Keratinocyte (primary cell): Measurements from ENCODE around the gene MFN1. TPM values are rescaled to one million over a fixed set of nuclear protein-coding genes. Genes with fewer than 3 reads are reported as not detected.
A peak's percentile ranks its signal among the peaks of the same experiment; 100 is the strongest.

ENCODE experiments used
- DNase-seq: peaks from one replicate; pipeline ENCODE4 v3.0.0-alpha.2; 2011; ENCODE audit warnings: low read depth, missing footprints, low spot score
- FAIRE-seq: peaks from 2 replicates; lab custom pipeline; 2011; peaks lifted over from hg19 to GRCh38; lab: Jason Lieb, UNC
- H2AFZ ChIP-seq: 2 replicates; pipeline ENCODE4 v1.6.0; 2012; ENCODE audit warnings: low read length, control low read depth, inconsistent platforms; ENCODE audit not compliant: control insufficient read depth
- H3K27ac ChIP-seq: 2 replicates; pipeline ENCODE4 v1.5.1; 2011; ENCODE audit warnings: low read length; ENCODE audit not compliant: control insufficient read depth, insufficient read depth
- H3K27me3 ChIP-seq: 3 replicates; pipeline ENCODE4 v1.6.0; 2011; ENCODE audit warnings: low read length; ENCODE audit not compliant: control insufficient read depth, insufficient read depth; ENCODE audit errors: extremely low read depth
- H3K36me3 ChIP-seq, 2 experiments: 2 replicates in 1 of 2; 3 replicates in 1 of 2; pipeline ENCODE4 v1.5.1; 2011; ENCODE audit warnings: low read length in 2 of 2, mild to moderate bottlenecking in 1 of 2; ENCODE audit not compliant: control insufficient read depth in 2 of 2, insufficient read depth in 2 of 2; ENCODE audit errors: extremely low read depth in 1 of 2
- H3K4me1 ChIP-seq: 3 replicates; pipeline ENCODE4 v1.5.1; 2011; ENCODE audit warnings: low read length; ENCODE audit not compliant: control insufficient read depth, insufficient read depth; ENCODE audit errors: extremely low read depth
- H3K4me2 ChIP-seq: 3 replicates; pipeline ENCODE4 v1.6.0; 2011; ENCODE audit warnings: low read depth, low read length; ENCODE audit not compliant: control insufficient read depth, insufficient read depth; ENCODE audit errors: extremely low read depth
- H3K4me3 ChIP-seq, 3 experiments: fragments of 200-600 bp in 1 of 3; sonication (generic) in 1 of 3; 2 replicates in 2 of 3; 3 replicates in 1 of 3; pipeline ENCODE4 v1.5.1; 2011 to 2016; ENCODE audit warnings: low read length in 3 of 3, mild to moderate bottlenecking in 3 of 3, control low read depth in 2 of 3, inconsistent platforms in 1 of 3, low read depth in 1 of 3, mixed read lengths in 1 of 3, mixed run types in 1 of 3, moderate library complexity in 1 of 3; ENCODE audit not compliant: control insufficient read depth in 2 of 3, insufficient read depth in 2 of 3; ENCODE audit errors: extremely low read depth in 1 of 3
- H3K79me2 ChIP-seq: 2 replicates; pipeline ENCODE4 v1.6.0; 2012; ENCODE audit warnings: low read length; ENCODE audit not compliant: control insufficient read depth, insufficient read depth
- H3K9ac ChIP-seq: 3 replicates; pipeline ENCODE4 v1.6.0; 2011; ENCODE audit warnings: low read length; ENCODE audit not compliant: control insufficient read depth, insufficient read depth; ENCODE audit errors: extremely low read depth
- H3K9me1 ChIP-seq: 3 replicates; pipeline ENCODE4 v1.6.0; 2011; ENCODE audit warnings: low read length; ENCODE audit not compliant: control insufficient read depth, insufficient read depth; ENCODE audit errors: extremely low read depth
- H3K9me3 ChIP-seq: 2 replicates; pipeline ENCODE4 v1.5.1; 2012; ENCODE audit warnings: low read depth, low read length; ENCODE audit not compliant: control insufficient read depth
- H4K20me1 ChIP-seq: 3 replicates; pipeline ENCODE4 v1.6.0; 2011; ENCODE audit warnings: low read length; ENCODE audit not compliant: control insufficient read depth, insufficient read depth; ENCODE audit errors: extremely low read depth
- EZH2 ChIP-seq: IDR thresholded peaks from one replicate; pipeline ENCODE4 v1.6.1; 2012; ENCODE audit warnings: inconsistent platforms, mild to moderate bottlenecking, low read length, moderate library complexity
- dilution Hi-C: fragments of 300-500 bp; cut with MboI; formaldehyde crosslinking; loops from one replicate; pipeline ENCODE4 v1.7.0; 2020; ENCODE audit warnings: low sequenced_read_pairs; ENCODE audit not compliant: extremely low pct_ligation_motif_present
- polyA plus RNA-seq, 5 experiments: library from polyadenylated mRNA; depleted of rRNA in 3 of 5; stranded (reverse) in 3 of 5; stranded (forward) in 1 of 5; unstranded in 1 of 5; fragments of >200 nt; gene quantifications; 1 replicate in 1 of 5; 2 replicates in 3 of 5; 3 replicates in 1 of 5; pipeline versions ENCODE4 v1.2.1 to v1.2.3, GENCODE V29; 2011 to 2012; ENCODE audit warnings: missing spikeins in 2 of 5, low read depth in 1 of 5, low replicate concordance in 1 of 5
- TF ChIP-seq, protein P1 (sequence below), 3 experiments: IDR thresholded peaks in 1 of 3; conservative IDR thresholded peaks in 1 of 3; optimal IDR thresholded peaks in 1 of 3; 2 replicates in 2 of 3; 3 replicates in 1 of 3; pipeline versions ENCODE3 to v1.5.1; 2011; ENCODE audit warnings: low read length in 3 of 3, mild to moderate bottlenecking in 3 of 3, moderate library complexity in 2 of 3, control low read depth in 1 of 3, inconsistent platforms in 1 of 3; ENCODE audit not compliant: insufficient read depth in 2 of 3; ENCODE audit errors: extremely low read depth in 1 of 3

MFN1 gene
- polyA plus RNA-seq, 1 donor (not counting 4 experiments of a cell fraction or from before 2014, with no cell fraction given), result 50.2 TPM

DNA sequence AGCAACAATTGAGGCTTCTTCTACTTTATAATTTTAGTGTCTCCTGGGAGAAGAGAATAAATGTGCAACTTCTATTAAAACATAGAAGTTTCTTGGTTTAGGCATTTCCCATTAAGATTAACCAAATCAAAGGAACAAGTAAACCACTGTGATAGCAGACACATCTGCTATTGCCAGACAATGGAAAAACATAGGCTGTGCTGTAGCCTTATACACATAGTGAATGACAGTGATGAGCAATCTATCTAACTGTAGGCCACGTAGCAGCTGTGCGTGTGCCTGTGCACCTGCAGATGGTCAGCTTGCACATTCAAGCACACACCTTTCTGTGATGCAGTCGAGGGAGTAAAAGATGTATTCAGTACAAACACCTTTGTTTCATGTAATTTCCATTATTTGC lies 71.1 kb downstream of the MFN1 start:
- FAIRE-seq, result no peak
- Histone ChIP-seq H3K79me2 (no peaks in the 10 kb centered on the region), H3K27ac (no peak overlapping the region), H2AFZ (no peak overlapping the region), H3K9me3 (no peaks in the 10 kb centered on the region), H3K4me2 (no peak overlapping the region), H3K9me1 (no peaks in the 10 kb centered on the region), H3K36me3 (peaks cover 0 to 6% of the 10 kb centered on the region in 2 experiments), H3K27me3 (no peaks in the 10 kb centered on the region), H3K9ac (no peak overlapping the region), H3K4me3 (no peak overlapping the region), H3K4me1 (no peaks in the 10 kb centered on the region), H4K20me1 (no peaks in the 10 kb centered on the region)
- TF ChIP-seq EZH2, result no peak
- TF ChIP-seq, protein P1, sequence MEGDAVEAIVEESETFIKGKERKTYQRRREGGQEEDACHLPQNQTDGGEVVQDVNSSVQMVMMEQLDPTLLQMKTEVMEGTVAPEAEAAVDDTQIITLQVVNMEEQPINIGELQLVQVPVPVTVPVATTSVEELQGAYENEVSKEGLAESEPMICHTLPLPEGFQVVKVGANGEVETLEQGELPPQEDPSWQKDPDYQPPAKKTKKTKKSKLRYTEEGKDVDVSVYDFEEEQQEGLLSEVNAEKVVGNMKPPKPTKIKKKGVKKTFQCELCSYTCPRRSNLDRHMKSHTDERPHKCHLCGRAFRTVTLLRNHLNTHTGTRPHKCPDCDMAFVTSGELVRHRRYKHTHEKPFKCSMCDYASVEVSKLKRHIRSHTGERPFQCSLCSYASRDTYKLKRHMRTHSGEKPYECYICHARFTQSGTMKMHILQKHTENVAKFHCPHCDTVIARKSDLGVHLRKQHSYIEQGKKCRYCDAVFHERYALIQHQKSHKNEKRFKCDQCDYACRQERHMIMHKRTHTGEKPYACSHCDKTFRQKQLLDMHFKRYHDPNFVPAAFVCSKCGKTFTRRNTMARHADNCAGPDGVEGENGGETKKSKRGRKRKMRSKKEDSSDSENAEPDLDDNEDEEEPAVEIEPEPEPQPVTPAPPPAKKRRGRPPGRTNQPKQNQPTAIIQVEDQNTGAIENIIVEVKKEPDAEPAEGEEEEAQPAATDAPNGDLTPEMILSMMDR (optimal IDR thresholded peaks at IDR 0.05 in 1 of 3, IDR thresholded peaks at IDR 0.05 in 1 of 3, conservative IDR thresholded peaks at IDR 0.05 in 1 of 3; ENCODE audit: extremely low read depth in 1 of 3, insufficient read depth in 2 of 3, low read length in 3 of 3), result no peak
- dilution Hi-C loops, result no loop called here
- DNase-seq, result no peak

DNA sequence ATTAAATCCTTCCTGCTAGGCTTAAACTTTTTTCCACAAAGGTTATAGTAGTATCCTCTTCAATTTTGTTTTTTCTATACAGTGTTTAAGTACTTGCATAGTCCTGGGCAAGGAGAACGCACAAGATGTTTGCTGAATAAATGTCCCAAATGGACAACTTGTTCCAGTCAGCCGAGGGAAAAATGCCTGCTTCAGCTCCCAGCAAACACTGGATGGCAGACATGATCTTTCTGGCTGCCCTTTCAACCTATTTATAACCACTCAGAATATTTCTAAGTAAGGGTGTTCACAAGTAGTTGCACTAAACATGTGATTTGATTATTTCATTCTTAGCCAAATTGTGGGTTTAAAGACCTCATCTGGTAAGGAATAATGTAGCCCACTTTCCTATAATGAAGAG lies 74.0 kb downstream of the MFN1 start:
- no peak overlapping the region for H2AFZ ChIP-seq
- H3K9me3 ChIP-seq, result no peaks in the 10 kb centered on the region
- H3K4me1 ChIP-seq, result no peaks in the 10 kb centered on the region
- H3K27ac ChIP-seq, result no peak overlapping the region
- no peaks in the 10 kb centered on the region for H3K27me3 ChIP-seq
- H3K79me2 ChIP-seq, result no peaks in the 10 kb centered on the region
- TF ChIP-seq EZH2, result no peak
- TF ChIP-seq, protein P1 (optimal IDR thresholded peaks at IDR 0.05 in 1 of 3, IDR thresholded peaks at IDR 0.05 in 1 of 3, conservative IDR thresholded peaks at IDR 0.05 in 1 of 3; ENCODE audit: extremely low read depth in 1 of 3, insufficient read depth in 2 of 3, low read length in 3 of 3), result peak in 2 of 3 experiments; percentile 42 to 57
- FAIRE-seq, result no peak
- no peak for DNase-seq
- no peak overlapping the region for H3K9ac ChIP-seq
- dilution Hi-C loops, result no loop called here
- no peak overlapping the region for H3K4me2 ChIP-seq
- no peaks in the 10 kb centered on the region for H3K9me1 ChIP-seq
- H4K20me1 ChIP-seq, result no peaks in the 10 kb centered on the region
- no peak overlapping the region for H3K4me3 ChIP-seq
- peaks cover 8 to 12% of the 10 kb centered on the region in 2 experiments for H3K36me3 ChIP-seq
